ENCODE data around the gene CACTIN. TPM values are rescaled to one million over a fixed set of nuclear protein-coding genes. Genes with fewer than 3 reads are reported as not detected.
A peak's percentile ranks its signal among the peaks of the same experiment; 100 is the strongest.

The CACTIN gene
- total RNA-seq, 4 donors from 2014 or later = 6.8 to 28.4 (median 20.7) TPM

- H3K9me3 ChIP-seq = no peaks in the 10 kb centered on the region
- DNase-seq = peak in 1 of 2 donors; percentile 55
- H3K36me3 ChIP-seq = no peaks in the 10 kb centered on the region
- TF ChIP-seq CTCF (IDR thresholded peaks at IDR 0.05) (no peak), POLR2A (IDR thresholded peaks at IDR 0.05) (no peak)
- H3K4me3 ChIP-seq = no peak overlapping the region
- intact Hi-C loops (cut with DNase I; ENCODE audit: low total_unique reads) = no loop called here
- H3K27ac ChIP-seq = peak overlapping the region; percentile 23 to 26
- peaks cover 0 to 14% of the 10 kb centered on the region in 2 donors for H3K4me1 ChIP-seq
- no peaks in the 10 kb centered on the region for H3K27me3 ChIP-seq
Observed at GRCh38 chr19:3603121-3603811, 23.3 kb downstream of the CACTIN start.

GRCh38 chr19:3601021-3601420 is 25.6 kb downstream of the CACTIN start:
- Histone ChIP-seq H3K36me3 (no peaks in the 10 kb centered on the region), H3K27ac (no peak overlapping the region), H3K9me3 (no peaks in the 10 kb centered on the region), H3K4me1 (peaks cover 0 to 3% of the 10 kb centered on the region in 2 donors), H3K4me3 (no peak overlapping the region), H3K27me3 (no peaks in the 10 kb centered on the region)
- no peak for TF ChIP-seq POLR2A (IDR thresholded peaks at IDR 0.05)
- TF ChIP-seq CTCF (IDR thresholded peaks at IDR 0.05) = no peak
- intact Hi-C loops (cut with DNase I; ENCODE audit: low total_unique reads) = no loop called here
- DNase-seq = no peak

- TF ChIP-seq CTCF (IDR thresholded peaks at IDR 0.05) = no peak
- TF ChIP-seq POLR2A (IDR thresholded peaks at IDR 0.05) = no peak
- no peak for DNase-seq
- H3K4me1 ChIP-seq = peaks cover 0 to 3% of the 10 kb centered on the region in 2 donors
- H3K4me3 ChIP-seq = no peak overlapping the region
- H3K27ac ChIP-seq = no peak overlapping the region
- intact Hi-C loops (cut with DNase I; ENCODE audit: low total_unique reads) = no loop called here
- no peaks in the 10 kb centered on the region for H3K36me3 ChIP-seq
- no peaks in the 10 kb centered on the region for H3K27me3 ChIP-seq
- no peaks in the 10 kb centered on the region for H3K9me3 ChIP-seq
Observed at GRCh38 chr19:3599776-3600187, 26.8 kb downstream of the CACTIN start.

- Histone ChIP-seq H3K36me3 (no peaks in the 10 kb centered on the region), H3K27ac (no peak overlapping the region), H3K4me1 (no peaks in the 10 kb centered on the region), H3K9me3 (no peaks in the 10 kb centered on the region), H3K27me3 (no peaks in the 10 kb centered on the region), H3K4me3 (no peak overlapping the region)
- no peak for DNase-seq
- intact Hi-C loops (cut with DNase I; ENCODE audit: low total_unique reads) = no loop called here
- no peak for TF ChIP-seq CTCF (IDR thresholded peaks at IDR 0.05)
Observed at GRCh38 chr19:3595521-3596061, 31.0 kb downstream of the CACTIN start.

- intact Hi-C loops (cut with DNase I; ENCODE audit: low total_unique reads) = no loop called here
- DNase-seq = no peak
- H3K27ac ChIP-seq = no peak overlapping the region
Observed at GRCh38 chr19:3593156-3593555, 33.4 kb downstream of the CACTIN start.

More at GRCh38 chr19:3593156-3593555, 33.4 kb downstream of the CACTIN start:
- no peaks in the 10 kb centered on the region for H3K27me3 ChIP-seq
- H3K36me3 ChIP-seq = no peaks in the 10 kb centered on the region
- no peak for TF ChIP-seq CTCF (IDR thresholded peaks at IDR 0.05)
- TF ChIP-seq POLR2A (IDR thresholded peaks at IDR 0.05) = no peak
- H3K4me3 ChIP-seq = no peak overlapping the region
- no peaks in the 10 kb centered on the region for H3K4me1 ChIP-seq
- H3K9me3 ChIP-seq = no peaks in the 10 kb centered on the region

All from uterus (tissue), 4 donors.